BLaER1 treated with 17β-estradiol and CSF1 and Interleukin-3, amounts not matched to agents 10 nM and 100 nM (cell line): ENCODE measurements around the gene KSR2.
"Not testable (repeated sequence)": the region's sequence is repeated elsewhere in the genome, so short reads cannot be mapped to it uniquely, and the experiment has no call there.

Experiments used
- H3K27ac ChIP-seq, 11 experiments: shearing (Covaris generic); formaldehyde crosslinking; 2 replicates each; pipeline ENCODE4 v1.8.1; 2022
- H3K27me3 ChIP-seq, 11 experiments: shearing (Covaris generic); formaldehyde crosslinking; 2 replicates each; pipeline ENCODE4 v1.8.1; 2022
- H3K36me3 ChIP-seq, 11 experiments: shearing (Covaris generic); formaldehyde crosslinking; 2 replicates each; pipeline ENCODE4 v1.8.1; 2022
- H3K4me1 ChIP-seq, 10 experiments: shearing (Covaris generic); formaldehyde crosslinking; 2 replicates each; pipeline ENCODE4 v1.8.1; 2022
- H3K4me2 ChIP-seq, 11 experiments: shearing (Covaris generic); formaldehyde crosslinking; 2 replicates each; pipeline ENCODE4 v1.8.1; 2022
- H3K4me3 ChIP-seq, 10 experiments: shearing (Covaris generic); formaldehyde crosslinking; 2 replicates each; pipeline ENCODE4 v1.8.1; 2022
- H3K9ac ChIP-seq, 11 experiments: shearing (Covaris generic); formaldehyde crosslinking; 2 replicates each; pipeline ENCODE4 v1.8.1; 2022
- H3K9me3 ChIP-seq, 11 experiments: shearing (Covaris generic); formaldehyde crosslinking; replicated peaks in 1 of 11; 2 replicates each; pipeline ENCODE4 v1.8.1; 2022
- H4K20me1 ChIP-seq, 11 experiments: shearing (Covaris generic); formaldehyde crosslinking; 2 replicates each; pipeline ENCODE4 v1.8.1; 2022
- Cebpa-rat ChIP-seq, 11 experiments: shearing (Covaris generic); IDR thresholded peaks; 2 replicates each; pipeline ENCODE4 v1.8.1; 2022

KSR2 gene

DNA sequence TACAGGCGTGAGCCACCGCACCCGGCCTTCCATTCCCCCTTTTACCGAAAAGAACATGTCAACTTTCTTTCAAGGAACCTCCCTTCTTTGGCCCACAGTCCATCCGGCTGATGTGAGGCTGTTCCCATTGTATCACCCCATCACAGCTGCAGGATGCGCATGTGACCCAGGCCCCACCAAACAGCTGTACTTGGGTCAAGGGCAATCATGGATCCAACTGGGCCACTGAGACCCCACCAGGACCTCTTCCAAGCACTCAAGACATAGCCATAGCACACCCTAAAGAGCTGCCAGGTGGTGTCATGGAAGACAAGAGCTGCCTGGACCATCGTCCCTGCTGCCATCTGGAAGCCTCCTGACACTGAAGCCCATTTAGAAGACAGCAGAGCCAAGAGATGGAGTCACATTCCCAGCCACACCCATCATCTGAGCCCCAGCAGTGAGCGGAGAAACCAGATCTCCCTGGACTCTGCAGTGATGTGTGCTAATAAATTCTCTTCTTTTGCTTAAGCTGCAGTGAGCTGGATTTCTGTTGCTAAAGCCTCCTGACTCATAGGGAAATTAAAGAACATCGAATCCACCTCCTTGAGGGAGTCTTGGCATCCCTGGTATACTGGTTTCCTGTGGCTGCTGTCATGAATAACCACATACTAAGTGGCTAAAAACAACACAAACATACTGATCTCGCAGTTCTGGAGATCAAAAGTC is 105.6 kb downstream of the KSR2 start:
- peak overlapping the region in 7 of 11 experiments; percentile 19 to 65 (median 53); a peak in 8 of 22 replicates for H3K9ac ChIP-seq
- H3K4me2 ChIP-seq, result peak overlapping the region; percentile 18 to 82 (median 61); a peak in 20 of 22 replicates
- H3K4me1 ChIP-seq, result peaks cover 7 to 27% (median 18%) of the 10 kb centered on the region in 10 experiments; a peak in 18 of 20 replicates
- H3K9me3 ChIP-seq, result peaks cover 39 to 67% (median 57%) of the 10 kb centered on the region in 11 experiments
- no peaks in the 10 kb centered on the region for H3K36me3 ChIP-seq
- peak overlapping the region in 9 of 11 experiments; percentile 40 to 84 (median 68); a peak in 18 of 22 replicates for H3K27ac ChIP-seq
- no peaks in the 10 kb centered on the region for H4K20me1 ChIP-seq
- TF ChIP-seq Cebpa-rat (IDR thresholded peaks at IDR 0.05), result peak in 7 of 11 experiments; percentile 30 to 77 (median 63); a peak in 10 of 22 replicates
- no peaks in the 10 kb centered on the region for H3K27me3 ChIP-seq
- peak overlapping the region in 4 of 10 experiments; percentile 16 to 38 (median 28); a peak in 4 of 20 replicates for H3K4me3 ChIP-seq

DNA sequence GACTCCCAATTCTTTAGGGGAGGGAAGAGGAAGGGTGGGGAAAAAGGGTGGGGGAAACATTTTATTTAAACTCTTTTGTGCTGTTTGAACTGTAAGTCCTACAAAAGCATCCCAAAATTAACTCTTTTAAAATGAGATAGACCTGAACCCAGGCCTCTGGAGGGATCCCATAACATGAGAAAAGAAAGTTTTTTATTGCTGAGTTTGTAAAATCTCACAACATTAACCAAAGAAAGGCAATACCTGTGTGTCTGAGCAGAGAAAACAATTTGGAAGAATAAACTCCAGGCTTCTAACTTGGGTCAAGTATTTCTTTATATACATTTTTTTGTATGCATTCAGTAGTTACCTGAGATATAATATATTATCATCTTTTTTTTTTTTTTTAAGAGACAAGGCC is 107.1 kb downstream of the KSR2 start:
- H3K27ac ChIP-seq, result peak overlapping the region in 3 of 11 experiments; percentile 72 to 84 (median 82); a peak in 2 of 22 replicates
- no peak for TF ChIP-seq Cebpa-rat (IDR thresholded peaks at IDR 0.05)
- H3K4me2 ChIP-seq, result 0 out of 22 replicates have a peak overlapping the region, but pooled peaks of 1 of the 11 experiments have one; percentile 60
- H3K9ac ChIP-seq, result no peak overlapping the region
- H3K9me3 ChIP-seq, result peaks cover 29 to 56% (median 45%) of the 10 kb centered on the region in 11 experiments
- H3K4me1 ChIP-seq, result peaks cover 7 to 27% (median 19%) of the 10 kb centered on the region in 10 experiments; a peak in 18 of 20 replicates
- H4K20me1 ChIP-seq, result no peaks in the 10 kb centered on the region
- H3K4me3 ChIP-seq, result no peak overlapping the region
- H3K36me3 ChIP-seq, result no peaks in the 10 kb centered on the region
- H3K27me3 ChIP-seq, result no peaks in the 10 kb centered on the region

DNA sequence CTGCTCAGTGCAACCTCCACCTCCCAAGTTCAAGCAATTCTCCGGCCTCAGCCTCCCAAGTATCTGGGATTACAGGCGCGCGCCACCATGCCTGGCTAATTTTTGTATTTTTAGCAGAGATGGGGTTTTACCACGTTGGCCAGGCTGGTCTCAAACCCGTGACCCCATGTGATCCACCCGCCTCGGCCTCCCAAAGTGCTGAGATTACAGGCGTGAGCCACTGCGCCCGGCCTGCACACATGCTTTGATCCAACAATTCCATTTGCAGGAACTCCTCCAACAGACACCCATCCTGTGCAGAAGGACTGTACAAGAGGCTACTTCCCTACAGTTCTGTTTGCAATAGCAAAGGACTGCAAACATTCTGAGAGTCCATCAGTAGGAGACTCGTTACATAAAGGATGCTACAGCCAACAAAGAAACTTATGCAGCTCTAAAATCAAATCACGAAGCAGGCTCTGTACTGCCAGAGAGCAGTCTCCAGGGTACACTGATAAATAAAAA is 108.0 kb downstream of the KSR2 start:
- H3K4me3 ChIP-seq, H3K36me3 ChIP-seq, H3K27ac ChIP-seq, H3K9ac ChIP-seq, H3K27me3 ChIP-seq, H4K20me1 ChIP-seq: not testable (repeated sequence)
- Histone ChIP-seq H3K4me1 (peaks cover 7 to 27% (median 19%) of the 10 kb centered on the region in 10 experiments; a peak in 18 of 20 replicates), H3K4me2 (0 out of 22 replicates have a peak overlapping the region, but pooled peaks of 1 of the 11 experiments have one; percentile 10), H3K9me3 (peaks cover 26 to 47% (median 37%) of the 10 kb centered on the region in 11 experiments)

DNA sequence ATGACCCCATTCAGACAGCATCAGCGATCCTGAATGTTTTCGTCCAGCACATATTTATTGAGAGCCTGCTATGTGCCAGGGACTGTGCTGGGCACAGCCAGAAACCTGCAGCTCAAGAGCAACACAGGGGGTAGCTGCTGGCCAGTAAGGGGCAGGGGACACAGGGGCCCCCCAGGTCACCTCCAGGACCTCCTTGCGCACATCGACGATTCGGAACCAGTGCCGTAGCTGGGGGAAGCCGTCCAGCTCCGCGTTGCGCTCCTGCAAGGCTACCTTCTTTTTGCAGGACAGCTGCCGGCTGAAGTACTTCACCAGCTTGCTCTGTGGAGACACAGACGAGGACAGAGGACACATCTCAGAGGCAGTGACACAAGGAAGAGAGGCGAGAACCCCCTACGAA is 108.7 kb downstream of the KSR2 start:
- Histone ChIP-seq H3K9me3 (peaks cover 22 to 41% (median 30%) of the 10 kb centered on the region in 11 experiments), H3K27me3 (no peaks in the 10 kb centered on the region), H3K4me1 (peaks cover 7 to 27% (median 19%) of the 10 kb centered on the region in 10 experiments; a peak in 18 of 20 replicates), H3K36me3 (no peaks in the 10 kb centered on the region), H3K4me3 (no peak overlapping the region), H3K4me2 (0 out of 22 replicates have a peak overlapping the region, but pooled peaks of 1 of the 11 experiments have one; percentile 10), H3K9ac (no peak overlapping the region), H3K27ac (no peak overlapping the region), H4K20me1 (no peaks in the 10 kb centered on the region)
- no peak for TF ChIP-seq Cebpa-rat (IDR thresholded peaks at IDR 0.05)

DNA sequence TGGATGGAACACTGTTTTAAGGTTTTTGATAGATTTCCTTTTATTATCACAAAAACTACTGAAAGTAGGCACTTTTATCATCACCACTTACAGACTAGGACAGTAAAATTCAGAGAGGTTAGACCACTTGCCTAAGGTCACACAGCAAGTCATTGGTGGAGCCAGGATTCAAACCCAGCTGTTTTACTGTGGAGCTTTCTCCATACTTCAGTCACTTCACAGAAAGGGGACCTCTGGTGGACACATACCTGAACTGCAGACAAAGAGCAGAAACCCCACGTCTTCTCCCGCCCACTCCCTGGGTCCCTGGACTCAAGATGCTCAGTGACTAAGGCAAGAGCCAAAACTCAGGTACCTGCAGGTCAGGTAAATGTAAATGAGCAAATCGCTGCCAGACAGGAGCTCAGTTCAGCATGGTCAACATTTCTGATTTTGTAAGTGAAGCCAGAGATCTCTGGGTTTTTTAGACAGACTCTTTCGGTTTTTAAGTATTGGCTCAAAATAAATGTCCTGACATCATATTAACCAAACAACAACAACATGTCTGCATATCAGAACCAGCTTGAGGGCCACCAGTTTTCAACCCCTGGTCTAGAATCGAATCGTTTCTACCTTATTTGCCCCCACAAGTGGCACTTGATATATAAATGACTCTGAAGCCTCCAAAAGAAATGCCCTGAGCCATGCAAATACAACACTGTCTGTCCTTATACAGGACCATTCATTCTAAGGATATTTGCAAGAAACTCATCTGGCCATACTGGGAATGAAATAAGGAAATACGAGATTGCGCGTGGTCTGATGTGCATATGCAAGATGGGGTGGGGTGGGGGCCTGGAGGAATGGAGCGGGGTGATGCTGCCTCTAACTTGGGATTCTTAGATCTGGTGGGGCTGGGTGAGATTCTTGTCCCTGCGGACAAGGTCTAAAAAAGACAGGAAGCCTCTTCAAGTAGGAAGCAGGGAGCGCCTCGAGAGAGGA is 110.9 kb downstream of the KSR2 start:
- Histone ChIP-seq H3K9me3 (peaks cover 1 to 29% (median 14%) of the 10 kb centered on the region in 11 experiments; a peak in 20 of 22 replicates), H3K4me3 (no peak overlapping the region), H3K4me2 (no peak overlapping the region), H3K9ac (no peak overlapping the region), H3K36me3 (no peaks in the 10 kb centered on the region), H3K27ac (no peak overlapping the region), H3K27me3 (no peaks in the 10 kb centered on the region), H4K20me1 (no peaks in the 10 kb centered on the region), H3K4me1 (peaks cover 3 to 22% (median 14%) of the 10 kb centered on the region in 10 experiments; a peak in 18 of 20 replicates)
- TF ChIP-seq Cebpa-rat (IDR thresholded peaks at IDR 0.05), result no peak

DNA sequence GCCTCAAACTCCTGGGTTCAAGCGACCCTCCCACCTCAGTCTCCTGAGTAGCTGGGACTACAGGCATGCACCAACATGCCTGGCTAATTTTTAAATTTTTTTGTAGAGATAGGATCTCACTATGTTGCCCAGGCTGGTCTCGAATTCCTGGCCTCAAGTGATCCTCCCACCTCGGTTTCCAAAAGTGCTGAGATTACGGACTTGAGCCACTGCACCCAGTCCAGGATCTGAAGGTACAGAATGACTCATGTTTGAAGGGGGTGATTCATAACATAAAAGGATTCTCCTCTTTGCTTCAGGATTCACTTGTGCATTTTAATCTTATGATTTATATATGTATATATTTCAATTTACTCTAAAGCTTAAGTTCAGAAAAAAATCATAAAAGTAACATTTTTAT is 111.7 kb downstream of the KSR2 start:
- H4K20me1 ChIP-seq, H3K4me3 ChIP-seq, H3K9ac ChIP-seq, H3K4me2 ChIP-seq, H3K27me3 ChIP-seq, H3K36me3 ChIP-seq, H3K27ac ChIP-seq: not testable (repeated sequence)
- Histone ChIP-seq H3K4me1 (peaks cover 0 to 14% (median 6%) of the 10 kb centered on the region in 10 experiments; a peak in 10 of 20 replicates), H3K9me3 (peaks cover 0 to 21% (median 7%) of the 10 kb centered on the region in 11 experiments; a peak in 15 of 22 replicates)

DNA sequence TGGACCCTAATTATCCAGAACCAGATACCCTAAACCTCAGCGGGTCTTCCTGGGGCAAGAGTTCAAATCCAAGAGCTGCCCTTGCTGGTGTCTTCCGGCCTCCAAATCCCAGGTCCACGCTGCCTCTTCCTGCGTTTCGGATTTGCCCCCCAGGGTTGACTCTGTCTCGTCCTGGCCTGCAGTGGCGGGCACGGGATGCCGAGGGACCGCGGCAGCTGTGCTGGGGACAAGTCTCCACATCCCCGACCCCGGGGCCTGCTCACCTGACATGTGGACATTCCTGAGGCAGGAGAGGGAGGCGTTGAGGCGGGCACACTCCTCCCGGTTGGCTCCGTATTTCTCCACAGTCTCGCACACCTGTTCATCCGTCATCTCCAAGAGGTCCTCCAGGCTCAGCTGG is 113.6 kb downstream of the KSR2 start:
- H4K20me1 ChIP-seq, result no peaks in the 10 kb centered on the region
- peaks cover 0 to 10% (median 5%) of the 10 kb centered on the region in 11 experiments; a peak in 9 of 22 replicates for H3K9me3 ChIP-seq
- H3K9ac ChIP-seq, result no peak overlapping the region
- no peaks in the 10 kb centered on the region for H3K27me3 ChIP-seq
- no peak for TF ChIP-seq Cebpa-rat (IDR thresholded peaks at IDR 0.05)
- no peak overlapping the region for H3K4me3 ChIP-seq
- H3K4me1 ChIP-seq, result peaks cover 0 to 6% (median 2%) of the 10 kb centered on the region in 10 experiments; a peak in 3 of 20 replicates
- H3K27ac ChIP-seq, result no peak overlapping the region
- H3K36me3 ChIP-seq, result no peaks in the 10 kb centered on the region
- no peak overlapping the region for H3K4me2 ChIP-seq

DNA sequence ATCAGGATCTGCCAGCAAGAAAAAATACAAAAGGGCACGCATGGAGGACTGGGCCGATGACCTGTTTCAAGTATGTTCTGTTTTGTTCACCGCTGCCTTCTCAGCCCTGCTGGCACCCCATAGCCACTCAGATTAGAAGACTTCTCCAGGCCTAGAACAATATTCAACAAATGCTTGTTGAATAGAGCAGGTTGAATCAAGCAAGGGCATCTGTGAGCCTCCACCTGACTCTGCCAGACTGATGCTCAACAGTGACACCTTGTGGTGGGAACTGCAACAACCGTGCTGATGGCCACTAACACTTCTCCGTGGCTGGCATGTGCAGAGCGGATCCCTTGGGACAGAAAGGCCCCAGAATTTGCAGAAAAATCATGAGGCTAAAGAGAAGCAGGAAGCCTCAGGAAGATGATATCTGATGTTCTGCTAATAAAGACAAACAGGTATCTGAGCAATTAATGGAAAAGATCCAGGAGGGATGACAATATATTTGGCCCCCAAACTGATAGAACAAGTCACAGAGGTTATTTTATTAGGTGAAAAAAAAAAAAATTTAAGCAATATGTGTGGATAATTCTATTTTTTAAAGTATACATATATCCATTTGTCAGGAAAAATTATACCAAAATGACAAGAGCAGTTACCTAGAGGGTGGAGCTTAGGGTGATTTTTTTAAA is 114.3 kb downstream of the KSR2 start:
- Histone ChIP-seq H3K27ac (no peak overlapping the region), H3K36me3 (no peaks in the 10 kb centered on the region), H4K20me1 (no peaks in the 10 kb centered on the region), H3K9me3 (peaks cover 0 to 10% (median 5%) of the 10 kb centered on the region in 11 experiments; a peak in 9 of 22 replicates), H3K9ac (no peak overlapping the region), H3K4me3 (no peak overlapping the region), H3K4me2 (no peak overlapping the region), H3K4me1 (peaks cover 0 to 6% (median 1%) of the 10 kb centered on the region in 10 experiments; a peak in 3 of 20 replicates), H3K27me3 (no peaks in the 10 kb centered on the region)
- TF ChIP-seq Cebpa-rat (IDR thresholded peaks at IDR 0.05), result no peak
